ENCODE data around the gene TCEAL6. TPM values are rescaled to one million over a fixed set of nuclear protein-coding genes. Genes with fewer than 3 reads are reported as not detected.

Gene TCEAL6
- total RNA-seq, 1 experiment from 2014 or later: 0.81 TPM

DNA sequence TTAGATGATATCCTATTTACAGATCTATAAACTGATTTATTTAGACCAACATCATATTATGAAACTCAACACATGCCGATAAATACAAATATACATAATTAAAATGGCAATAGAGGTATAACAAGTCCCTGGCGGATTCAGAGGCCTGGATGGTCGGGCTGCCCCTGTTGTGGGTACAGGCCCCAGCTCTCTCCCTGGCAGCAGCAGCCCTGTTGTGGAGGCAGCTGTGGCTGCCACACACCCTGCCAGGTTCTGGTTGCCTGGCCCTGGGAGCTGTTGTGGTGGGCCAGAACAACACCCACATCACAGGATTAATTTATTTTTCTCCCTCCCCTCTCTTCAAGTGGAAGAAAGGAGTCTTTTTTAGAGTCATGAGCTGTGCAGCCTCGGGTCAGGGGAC is 28.9 kb downstream of the TCEAL6 start (continued):
- TF ChIP-seq, protein P1, sequence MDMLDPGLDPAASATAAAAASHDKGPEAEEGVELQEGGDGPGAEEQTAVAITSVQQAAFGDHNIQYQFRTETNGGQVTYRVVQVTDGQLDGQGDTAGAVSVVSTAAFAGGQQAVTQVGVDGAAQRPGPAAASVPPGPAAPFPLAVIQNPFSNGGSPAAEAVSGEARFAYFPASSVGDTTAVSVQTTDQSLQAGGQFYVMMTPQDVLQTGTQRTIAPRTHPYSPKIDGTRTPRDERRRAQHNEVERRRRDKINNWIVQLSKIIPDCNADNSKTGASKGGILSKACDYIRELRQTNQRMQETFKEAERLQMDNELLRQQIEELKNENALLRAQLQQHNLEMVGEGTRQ (CRISPR knock-in tag; IDR thresholded peaks at IDR 0.05): no peak
- no peak for TF ChIP-seq TCF7 (CRISPR knock-in tag; IDR thresholded peaks at IDR 0.05; ENCODE audit: low read depth)
- TF ChIP-seq GABPB1 (CRISPR knock-in tag; IDR thresholded peaks at IDR 0.05): no peak
- TF ChIP-seq ESRRA (CRISPR knock-in tag; IDR thresholded peaks at IDR 0.05; ENCODE audit: borderline replicate concordance): no peak
- no peak for TF ChIP-seq CREB1 (CRISPR knock-in tag; IDR thresholded peaks at IDR 0.05)

Other genes with a start within 250 kb of the TCEAL6 start
- 3.0 to 3.7 TPM (median 3.5 TPM) in 3 replicates for gene ZMAT1, start 210.5 kb downstream of the TCEAL6 start, total RNA-seq (2021)
- gene TCEAL2, start 16.8 kb downstream of the TCEAL6 start, total RNA-seq (2021): 12.5 to 17.2 TPM (median 15.6 TPM) in 3 replicates
- gene BEX5, start 13.5 kb upstream of the TCEAL6 start, total RNA-seq (2021): 7.4 to 11.0 TPM (median 8.9 TPM) in 3 replicates
- 0.13 to 0.14 TPM in 2 of 3 replicates, not detected in the other for gene TCP11X1, start 72.8 kb upstream of the TCEAL6 start, total RNA-seq (2021)
- 0.11 TPM in 2 of 3 replicates, not detected in the other for gene NXF2, start 104.7 kb upstream of the TCEAL6 start, total RNA-seq (2021)

Data from WTC11 (cell line).